Ascending aorta (tissue), 2 donors: Measurements from ENCODE around the gene ISX. TPM values are rescaled to one million over a fixed set of nuclear protein-coding genes. Genes with fewer than 3 reads are reported as not detected.

Experiments used
- DNase-seq, 2 donors: peaks; one replicate each; pipeline ENCODE4 v3.0.0-alpha.2; 2019; ENCODE audit warnings: low spot score in 2 of 2
- H3K27ac ChIP-seq, 2 donors: fragments of 200-600 bp; sonication (generic); one replicate each; pipeline ENCODE4 v1.5.1; 2016 to 2017; ENCODE audit warnings: mild to moderate bottlenecking in 1 of 2
- H3K27me3 ChIP-seq: fragments of 200-600 bp; sonication (generic); one replicate; pipeline ENCODE4 v1.5.1; 2017
- H3K36me3 ChIP-seq, 2 donors: fragments of 200-600 bp; sonication (generic); one replicate each; pipeline ENCODE4 v1.5.1; 2016
- H3K4me1 ChIP-seq, 2 donors: fragments of 200-600 bp; sonication (generic); one replicate each; pipeline ENCODE4 v1.5.1; 2016 to 2017; ENCODE audit warnings: mild to moderate bottlenecking in 1 of 2
- H3K4me3 ChIP-seq, 2 donors: fragments of 200-600 bp; sonication (generic); one replicate each; pipeline ENCODE4 v1.5.1; 2016 to 2017; ENCODE audit warnings: mild to moderate bottlenecking in 1 of 2
- H3K9me3 ChIP-seq, 2 donors: fragments of 200-600 bp; sonication (generic); one replicate each; pipeline ENCODE4 v1.5.1; 2016
- intact Hi-C: fragments of 100-400 bp; cut with DNase I; formaldehyde crosslinking; loops from one replicate; pipeline ENCODE4 v1.15.1; 2023
- total RNA-seq: library from RNA; depleted of rRNA; stranded (reverse); fragments of >200 nt; gene quantifications from one replicate; pipeline ENCODE4 v1.1.0, GENCODE V29; 2016
- TF ChIP-seq, protein P1 (sequence below), 3 experiments: fragments of 200-600 bp in 2 of 3; fragments of 450-650 bp in 1 of 3; sonication (generic) in 2 of 3; IDR thresholded peaks; one replicate each; pipeline ENCODE4 v1.5.1; 2016 to 2019; ENCODE audit warnings: antibody characterized with exemption in 3 of 3, mild to moderate bottlenecking in 1 of 3, moderate library complexity in 1 of 3

Gene ISX
- total RNA-seq, 1 donor from 2014 or later: not detected

DNA sequence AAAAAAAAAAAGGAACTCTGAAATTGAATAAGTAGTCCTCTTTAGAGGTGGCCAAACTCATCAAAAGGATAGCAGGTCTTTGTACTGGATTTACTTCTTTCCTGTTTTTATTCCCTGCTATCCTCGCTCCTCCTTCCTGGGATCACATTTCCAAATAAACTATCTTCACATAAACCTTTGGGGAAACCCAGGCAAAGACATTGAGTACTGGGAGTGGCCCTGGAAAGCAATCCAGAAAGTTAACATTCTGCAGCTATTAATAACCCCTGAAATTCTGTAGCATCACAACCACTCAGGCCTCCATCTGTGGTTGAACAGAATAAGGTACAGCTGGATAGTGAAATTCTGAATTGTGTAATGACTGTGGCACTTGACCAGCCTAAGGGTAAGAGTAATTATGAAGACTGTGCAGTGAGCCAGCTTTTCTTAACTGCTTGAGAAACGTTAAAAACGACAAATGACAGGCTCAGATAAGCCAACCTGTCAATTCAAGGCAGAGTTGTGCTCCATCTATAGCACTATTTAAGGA, 58.8 kb downstream of the ISX start:
- no peak overlapping the region for H3K4me3 ChIP-seq
- no peaks in the 10 kb centered on the region for H3K4me1 ChIP-seq
- no peaks in the 10 kb centered on the region for H3K9me3 ChIP-seq
- intact Hi-C loops: no loop called here
- no peak overlapping the region for H3K27ac ChIP-seq
- H3K36me3 ChIP-seq: no peaks in the 10 kb centered on the region
- no peaks in the 10 kb centered on the region for H3K27me3 ChIP-seq
- TF ChIP-seq, protein P1, sequence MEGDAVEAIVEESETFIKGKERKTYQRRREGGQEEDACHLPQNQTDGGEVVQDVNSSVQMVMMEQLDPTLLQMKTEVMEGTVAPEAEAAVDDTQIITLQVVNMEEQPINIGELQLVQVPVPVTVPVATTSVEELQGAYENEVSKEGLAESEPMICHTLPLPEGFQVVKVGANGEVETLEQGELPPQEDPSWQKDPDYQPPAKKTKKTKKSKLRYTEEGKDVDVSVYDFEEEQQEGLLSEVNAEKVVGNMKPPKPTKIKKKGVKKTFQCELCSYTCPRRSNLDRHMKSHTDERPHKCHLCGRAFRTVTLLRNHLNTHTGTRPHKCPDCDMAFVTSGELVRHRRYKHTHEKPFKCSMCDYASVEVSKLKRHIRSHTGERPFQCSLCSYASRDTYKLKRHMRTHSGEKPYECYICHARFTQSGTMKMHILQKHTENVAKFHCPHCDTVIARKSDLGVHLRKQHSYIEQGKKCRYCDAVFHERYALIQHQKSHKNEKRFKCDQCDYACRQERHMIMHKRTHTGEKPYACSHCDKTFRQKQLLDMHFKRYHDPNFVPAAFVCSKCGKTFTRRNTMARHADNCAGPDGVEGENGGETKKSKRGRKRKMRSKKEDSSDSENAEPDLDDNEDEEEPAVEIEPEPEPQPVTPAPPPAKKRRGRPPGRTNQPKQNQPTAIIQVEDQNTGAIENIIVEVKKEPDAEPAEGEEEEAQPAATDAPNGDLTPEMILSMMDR (IDR thresholded peaks at IDR 0.05): no peak
- no peak for DNase-seq

DNA sequence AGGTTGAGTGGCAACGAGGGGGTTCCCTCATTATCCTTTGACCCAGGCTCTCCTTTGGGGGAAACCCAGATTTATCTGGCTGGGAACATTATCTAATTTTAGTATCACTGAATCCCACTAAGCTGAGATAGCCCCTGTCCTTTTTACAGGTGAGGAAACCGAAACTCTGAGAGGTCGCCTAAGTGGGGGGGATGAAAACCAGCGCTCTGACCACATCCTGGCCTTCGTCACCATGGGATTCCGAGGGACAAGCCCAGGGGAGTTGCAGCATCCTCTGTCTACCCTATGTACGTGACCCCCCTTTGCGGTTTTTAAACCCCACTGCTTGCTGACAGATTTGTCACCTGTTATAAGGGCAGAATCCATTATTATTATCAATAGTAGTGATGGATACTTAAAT, 61.0 kb downstream of the ISX start:
- TF ChIP-seq, protein P1 (IDR thresholded peaks at IDR 0.05): no peak
- Histone ChIP-seq H3K4me3 (no peak overlapping the region), H3K27me3 (no peaks in the 10 kb centered on the region), H3K36me3 (no peaks in the 10 kb centered on the region), H3K27ac (no peak overlapping the region), H3K4me1 (no peaks in the 10 kb centered on the region), H3K9me3 (no peaks in the 10 kb centered on the region)
- DNase-seq: no peak
- intact Hi-C loops: no loop called here

DNA sequence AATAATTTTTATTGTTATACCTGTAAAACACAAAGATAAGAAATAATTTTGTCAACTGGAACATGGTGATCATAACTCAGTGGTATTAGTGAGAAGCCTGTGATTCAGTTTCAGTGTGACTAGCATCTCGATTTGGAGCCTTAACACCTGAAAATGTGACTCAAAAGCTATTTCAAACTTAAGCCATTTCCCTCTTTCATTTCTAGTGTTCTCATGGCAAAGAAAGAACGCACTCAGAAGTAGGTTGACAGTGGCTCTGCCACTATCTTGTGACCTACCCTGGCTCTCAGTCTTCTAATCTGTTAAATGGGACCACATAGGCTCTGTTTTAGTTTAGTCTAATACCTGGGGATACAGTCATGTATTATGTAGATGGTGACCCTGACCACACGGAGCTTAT, 62.7 kb downstream of the ISX start:
- Histone ChIP-seq H3K4me3 (no peak overlapping the region), H3K27ac (no peak overlapping the region), H3K27me3 (no peaks in the 10 kb centered on the region), H3K36me3 (no peaks in the 10 kb centered on the region), H3K4me1 (no peaks in the 10 kb centered on the region), H3K9me3 (no peaks in the 10 kb centered on the region)
- DNase-seq: no peak
- intact Hi-C loops: no loop called here
- TF ChIP-seq, protein P1 (IDR thresholded peaks at IDR 0.05): no peak

GRCh38 chr22:35131525-35132000, 65.6 kb downstream of the ISX start:
- H3K27me3 ChIP-seq: no peaks in the 10 kb centered on the region
- intact Hi-C loops: no loop called here
- TF ChIP-seq, protein P1 (IDR thresholded peaks at IDR 0.05): no peak
- no peaks in the 10 kb centered on the region for H3K4me1 ChIP-seq
- H3K9me3 ChIP-seq: no peaks in the 10 kb centered on the region
- H3K4me3 ChIP-seq: no peak overlapping the region
- no peak for DNase-seq
- no peaks in the 10 kb centered on the region for H3K36me3 ChIP-seq
- no peak overlapping the region for H3K27ac ChIP-seq

GRCh38 chr22:35132568-35132967, 66.6 kb downstream of the ISX start:
- H3K36me3 ChIP-seq: no peaks in the 10 kb centered on the region
- H3K9me3 ChIP-seq: no peaks in the 10 kb centered on the region
- no peaks in the 10 kb centered on the region for H3K4me1 ChIP-seq
- TF ChIP-seq, protein P1 (IDR thresholded peaks at IDR 0.05): no peak
- H3K4me3 ChIP-seq: no peak overlapping the region
- H3K27me3 ChIP-seq: no peaks in the 10 kb centered on the region
- intact Hi-C loops: no loop called here
- DNase-seq: no peak
- no peak overlapping the region for H3K27ac ChIP-seq
